ENCODE results near the gene PARN.
"Not testable (repeated sequence)": the region's sequence is repeated elsewhere in the genome, so short reads cannot be mapped to it uniquely, and the experiment has no call there.

PARN gene

GRCh38 chr16:14424595-14424994, 205.5 kb downstream of the PARN start:
- no peak for DNase-seq

GRCh38 chr16:14423344-14423743, 206.7 kb downstream of the PARN start:
- DNase-seq, result no peak

- DNase-seq, result no peak
Observed at GRCh38 chr16:14420721-14421488, 209.2 kb downstream of the PARN start.

GRCh38 chr16:14420243-14420642, 209.8 kb downstream of the PARN start:
- DNase-seq, result not testable (repeated sequence)

- DNase-seq, result no peak
Observed at GRCh38 chr16:14419817-14420216, 210.2 kb downstream of the PARN start.

GRCh38 chr16:14418795-14419225, 211.2 kb downstream of the PARN start:
- DNase-seq, result no peak

- no peak for DNase-seq
Observed at GRCh38 chr16:14416184-14416583, 213.9 kb downstream of the PARN start.

- no peak for DNase-seq
Observed at GRCh38 chr16:14415291-14415690, 214.8 kb downstream of the PARN start.

- no peak for DNase-seq
Observed at GRCh38 chr16:14409563-14409962, 220.5 kb downstream of the PARN start.

- DNase-seq, result no peak
Observed at GRCh38 chr16:14407786-14408399, 222.2 kb downstream of the PARN start.

- peak; percentile 25 for DNase-seq
Observed at GRCh38 chr16:14405611-14406537, 224.2 kb downstream of the PARN start.

GRCh38 chr16:14403001-14403389, 227.1 kb downstream of the PARN start:
- peak; percentile 13 for DNase-seq

- DNase-seq, result not testable (repeated sequence)
Observed at GRCh38 chr16:14402114-14403000, 227.7 kb downstream of the PARN start.

GRCh38 chr16:14401711-14402061, 228.4 kb downstream of the PARN start:
- DNase-seq, result not testable (repeated sequence)

- DNase-seq, result not testable (repeated sequence)
Observed at GRCh38 chr16:14400978-14401710, 228.9 kb downstream of the PARN start.

- no peak for DNase-seq
Observed at GRCh38 chr16:14400285-14400977, 229.6 kb downstream of the PARN start.

GRCh38 chr16:14399378-14400284, 230.4 kb downstream of the PARN start:
- DNase-seq, result no peak

GRCh38 chr16:14398014-14398717, 231.9 kb downstream of the PARN start:
- no peak for DNase-seq

- DNase-seq, result not testable (repeated sequence)
Observed at GRCh38 chr16:14395710-14396304, 234.3 kb downstream of the PARN start.

Data from NCI-H82 (cell line).